Peyer's patch (tissue), 4 donors: ENCODE results near the gene CHST3. TPM values are rescaled to one million over a fixed set of nuclear protein-coding genes. Genes with fewer than 3 reads are reported as not detected.

ENCODE experiments used
- DNase-seq, 3 donors: peaks; one replicate each; pipeline ENCODE4 v3.0.0-alpha.2; 2017 to 2019
- H3K27ac ChIP-seq, 4 donors: fragments of 200-600 bp; sonication (generic); one replicate each; pipeline ENCODE4 v1.5.1; 2016 to 2019
- H3K27me3 ChIP-seq, 2 donors: fragments of 200-600 bp; sonication (generic); one replicate each; pipeline ENCODE4 v1.5.1; 2019
- H3K36me3 ChIP-seq, 3 donors: fragments of 200-600 bp; sonication (generic); one replicate each; pipeline ENCODE4 v1.5.1; 2016 to 2019
- H3K4me1 ChIP-seq, 4 donors: fragments of 200-600 bp; sonication (generic); one replicate each; pipeline ENCODE4 v1.5.1; 2016 to 2019
- H3K4me3 ChIP-seq, 4 donors: fragments of 200-600 bp; sonication (generic); 1 replicate in 3 of 4; 2 replicates in 1 of 4; pipeline ENCODE4 v1.5.1; 2016 to 2019; ENCODE audit warnings: mild to moderate bottlenecking in 1 of 4
- H3K9me3 ChIP-seq, 4 donors: fragments of 200-600 bp; sonication (generic); one replicate each; pipeline ENCODE4 v1.5.1; 2016 to 2019; ENCODE audit warnings: mild to moderate bottlenecking in 1 of 4
- CTCF ChIP-seq, 6 experiments: fragments of 450-650 bp in 4 of 6; fragments of 200-600 bp in 2 of 6; sonication (generic) in 1 of 6; IDR thresholded peaks; one replicate each; pipeline ENCODE4 v1.5.1; 2017 to 2019; ENCODE audit warnings: antibody characterized with exemption in 6 of 6, mild to moderate bottlenecking in 3 of 6, moderate library complexity in 1 of 6
- POLR2A ChIP-seq, 2 donors: fragments of 450-650 bp; IDR thresholded peaks; one replicate each; pipeline ENCODE4 v1.5.1; 2017; ENCODE audit warnings: antibody characterized with exemption in 2 of 2, mild to moderate bottlenecking in 2 of 2, moderate library complexity in 2 of 2
- total RNA-seq, 4 donors: library from RNA; depleted of rRNA; stranded (reverse); fragments of >200 nt; gene quantifications; one replicate each; pipeline ENCODE4 v1.1.0, GENCODE V29; 2016

Gene CHST3
- total RNA-seq, 4 donors from 2014 or later, result 0.88 to 9.1 (median 3.0) TPM

GRCh38 chr10:72044417-72045041 lies 80.3 kb downstream of the CHST3 start:
- Histone ChIP-seq H3K9me3 (no peaks in the 10 kb centered on the region), H3K4me1 (no peaks in the 10 kb centered on the region), H3K27ac (peak overlapping the region in 1 of 4 donors; percentile 28), H3K27me3 (no peaks in the 10 kb centered on the region), H3K4me3 (no peak overlapping the region), H3K36me3 (no peaks in the 10 kb centered on the region)
- no peak for DNase-seq
- TF ChIP-seq CTCF (IDR thresholded peaks at IDR 0.05), result peak in 2 of 6 experiments; percentile 13 to 26
- TF ChIP-seq POLR2A (IDR thresholded peaks at IDR 0.05), result no peak

GRCh38 chr10:72045586-72045985 lies 81.4 kb downstream of the CHST3 start:
- no peaks in the 10 kb centered on the region for H3K9me3 ChIP-seq
- no peaks in the 10 kb centered on the region for H3K4me1 ChIP-seq
- TF ChIP-seq POLR2A (IDR thresholded peaks at IDR 0.05), result no peak
- TF ChIP-seq CTCF (IDR thresholded peaks at IDR 0.05), result no peak
- no peak overlapping the region for H3K4me3 ChIP-seq
- H3K27ac ChIP-seq, result no peak overlapping the region
- DNase-seq, result no peak
- H3K36me3 ChIP-seq, result no peaks in the 10 kb centered on the region
- no peaks in the 10 kb centered on the region for H3K27me3 ChIP-seq

- TF ChIP-seq CTCF (IDR thresholded peaks at IDR 0.05), result peak; percentile 98 to 100 (median 100)
- TF ChIP-seq POLR2A (IDR thresholded peaks at IDR 0.05), result peak in 1 of 2 donors; percentile 16
- H3K27me3 ChIP-seq, result no peaks in the 10 kb centered on the region
- H3K27ac ChIP-seq, result no peak overlapping the region
Measured at GRCh38 chr10:72048450-72049124, 84.4 kb downstream of the CHST3 start.

GRCh38 chr10:72049472-72049871 lies 85.3 kb downstream of the CHST3 start:
- TF ChIP-seq POLR2A (IDR thresholded peaks at IDR 0.05) (no peak), CTCF (IDR thresholded peaks at IDR 0.05) (no peak)
- Histone ChIP-seq H3K27ac (no peak overlapping the region), H3K36me3 (no peaks in the 10 kb centered on the region), H3K4me1 (no peaks in the 10 kb centered on the region), H3K4me3 (no peak overlapping the region), H3K27me3 (no peaks in the 10 kb centered on the region), H3K9me3 (no peaks in the 10 kb centered on the region)
- no peak for DNase-seq

More at GRCh38 chr10:72048450-72049124, 84.4 kb downstream of the CHST3 start:
- Histone ChIP-seq H3K4me1 (no peaks in the 10 kb centered on the region), H3K36me3 (no peaks in the 10 kb centered on the region), H3K9me3 (no peaks in the 10 kb centered on the region), H3K4me3 (no peak overlapping the region)
- DNase-seq, result peak; percentile 86 to 96 (median 94)

- DNase-seq, result no peak
- Histone ChIP-seq H3K4me1 (no peaks in the 10 kb centered on the region), H3K36me3 (no peaks in the 10 kb centered on the region), H3K27ac (no peak overlapping the region), H3K27me3 (no peaks in the 10 kb centered on the region), H3K4me3 (no peak overlapping the region), H3K9me3 (no peaks in the 10 kb centered on the region)
- no peak for TF ChIP-seq CTCF (IDR thresholded peaks at IDR 0.05)
- TF ChIP-seq POLR2A (IDR thresholded peaks at IDR 0.05), result no peak
Measured at GRCh38 chr10:72049969-72050781, 86.0 kb downstream of the CHST3 start.
